HEK293 (cell line): Measurements from ENCODE around the gene LGALS4.

Experiments used
- FEZF1 ChIP-seq: fragments of 450-650 bp; formaldehyde crosslinking; IDR thresholded peaks from 2 replicates; pipeline ENCODE4 v1.5.1; 2016; ENCODE audit warnings: missing biosample characterization, missing genetic modification characterization
- GLI4 ChIP-seq: fragments of 450-650 bp; formaldehyde crosslinking; IDR thresholded peaks from 2 replicates; pipeline ENCODE4 v1.5.1; 2016; ENCODE audit warnings: missing biosample characterization, missing genetic modification characterization
- HOXA7 ChIP-seq: sonication (generic); formaldehyde crosslinking; IDR thresholded peaks from 2 replicates; pipeline ENCODE4 v1.8.1; 2022; ENCODE audit warnings: missing genetic modification reagents, borderline replicate concordance
- HOXC10 ChIP-seq: sonication (generic); formaldehyde crosslinking; IDR thresholded peaks from 2 replicates; pipeline ENCODE4 v1.8.1; 2023; ENCODE audit warnings: mild to moderate bottlenecking, missing genetic modification reagents
- MZF1 ChIP-seq: fragments of 450-650 bp; formaldehyde crosslinking; IDR thresholded peaks from 2 replicates; pipeline ENCODE4 v1.5.1; 2017; ENCODE audit warnings: missing biosample characterization, missing genetic modification characterization, borderline replicate concordance
- YY2 ChIP-seq: fragments of 450-650 bp; formaldehyde crosslinking; IDR thresholded peaks from 2 replicates; pipeline ENCODE4 v1.5.1; 2016; ENCODE audit warnings: missing biosample characterization, missing genetic modification characterization
- ZBTB49 ChIP-seq: fragments of 450-650 bp; formaldehyde crosslinking; IDR thresholded peaks from 2 replicates; pipeline ENCODE4 v1.5.1; 2016; ENCODE audit warnings: missing biosample characterization, missing genetic modification characterization, low read depth
- ZFP3 ChIP-seq: fragments of 450-650 bp; formaldehyde crosslinking; IDR thresholded peaks from 2 replicates; pipeline ENCODE4 v1.5.1; 2016; ENCODE audit warnings: low read depth, missing biosample characterization, missing genetic modification characterization
- ZFP41 ChIP-seq: fragments of 450-650 bp; formaldehyde crosslinking; IDR thresholded peaks from 2 replicates; pipeline ENCODE4 v1.5.1; 2016; ENCODE audit warnings: missing biosample characterization, missing genetic modification characterization, borderline replicate concordance
- ZFP69B ChIP-seq: fragments of 450-650 bp; formaldehyde crosslinking; IDR thresholded peaks from 2 replicates; pipeline ENCODE4 v1.5.1; 2016; ENCODE audit warnings: missing biosample characterization, missing genetic modification characterization
- ZNF10 ChIP-seq: fragments of 450-650 bp; formaldehyde crosslinking; IDR thresholded peaks from 2 replicates; pipeline ENCODE4 v1.5.1; 2017; ENCODE audit warnings: missing biosample characterization, missing genetic modification characterization
- ZNF112 ChIP-seq: fragments of 450-650 bp; formaldehyde crosslinking; IDR thresholded peaks from 2 replicates; pipeline ENCODE4 v1.5.0; 2017; ENCODE audit warnings: missing biosample characterization, missing genetic modification characterization
- ZNF114 ChIP-seq: fragments of 450-650 bp; formaldehyde crosslinking; IDR thresholded peaks from 2 replicates; pipeline ENCODE4 v1.5.0; 2017; ENCODE audit warnings: missing biosample characterization, missing genetic modification characterization
- ZNF140 ChIP-seq: fragments of 450-650 bp; formaldehyde crosslinking; IDR thresholded peaks from 2 replicates; pipeline ENCODE4 v1.5.1; 2016; ENCODE audit warnings: missing biosample characterization, missing genetic modification characterization
- ZNF155 ChIP-seq: fragments of 450-650 bp; formaldehyde crosslinking; IDR thresholded peaks from 2 replicates; pipeline ENCODE4 v1.5.1; 2016; ENCODE audit warnings: missing biosample characterization, missing genetic modification characterization
- ZNF174 ChIP-seq: fragments of 450-650 bp; formaldehyde crosslinking; IDR thresholded peaks from 2 replicates; pipeline ENCODE4 v1.5.0; 2017; ENCODE audit warnings: missing biosample characterization, mild to moderate bottlenecking, missing genetic modification characterization
- ZNF2 ChIP-seq: fragments of 450-650 bp; formaldehyde crosslinking; IDR thresholded peaks from 2 replicates; pipeline ENCODE4 v1.5.1; 2016; ENCODE audit warnings: missing biosample characterization, missing genetic modification characterization
- ZNF239 ChIP-seq: fragments of 450-650 bp; formaldehyde crosslinking; IDR thresholded peaks from 2 replicates; pipeline ENCODE4 v1.5.1; 2016; ENCODE audit warnings: missing biosample characterization, missing genetic modification characterization
- ZNF24 ChIP-seq: fragments of 450-650 bp; formaldehyde crosslinking; IDR thresholded peaks from 2 replicates; pipeline ENCODE4 v1.5.1; 2016; ENCODE audit warnings: missing biosample characterization, missing genetic modification characterization
- ZNF394 ChIP-seq: fragments of 450-650 bp; formaldehyde crosslinking; IDR thresholded peaks from 2 replicates; pipeline ENCODE4 v1.5.1; 2016; ENCODE audit warnings: missing biosample characterization, missing genetic modification characterization, mild to moderate bottlenecking, moderate library complexity, borderline replicate concordance
- ZNF416 ChIP-seq: fragments of 450-650 bp; formaldehyde crosslinking; IDR thresholded peaks from 2 replicates; pipeline ENCODE4 v1.5.1; 2016; ENCODE audit warnings: missing biosample characterization, missing genetic modification characterization
- ZNF426 ChIP-seq: fragments of 450-650 bp; formaldehyde crosslinking; IDR thresholded peaks from 2 replicates; pipeline ENCODE4 v1.5.1; 2017; ENCODE audit warnings: missing biosample characterization, missing genetic modification characterization, mild to moderate bottlenecking, inconsistent platforms, moderate library complexity
- ZNF488 ChIP-seq: fragments of 450-650 bp; formaldehyde crosslinking; IDR thresholded peaks from 2 replicates; pipeline ENCODE4 v1.5.1; 2016; ENCODE audit warnings: missing biosample characterization, missing genetic modification characterization
- ZNF518A ChIP-seq: fragments of 450-650 bp; formaldehyde crosslinking; conservative IDR thresholded peaks from 2 replicates; pipeline ENCODE4 v1.5.1; 2016; ENCODE audit warnings: low read depth, missing biosample characterization, missing genetic modification characterization
- ZNF548 ChIP-seq: fragments of 450-650 bp; formaldehyde crosslinking; IDR thresholded peaks from 2 replicates; pipeline ENCODE4 v1.5.1; 2016; ENCODE audit warnings: missing biosample characterization, missing genetic modification characterization
- ZNF600 ChIP-seq: fragments of 450-650 bp; formaldehyde crosslinking; IDR thresholded peaks from 2 replicates; pipeline ENCODE4 v1.5.1; 2016; ENCODE audit warnings: missing biosample characterization, missing genetic modification characterization
- ZNF624 ChIP-seq: fragments of 450-650 bp; formaldehyde crosslinking; IDR thresholded peaks from 2 replicates; pipeline ENCODE4 v1.5.1; 2017; ENCODE audit warnings: missing biosample characterization, missing genetic modification characterization
- ZNF660 ChIP-seq: fragments of 450-650 bp; IDR thresholded peaks from 2 replicates; pipeline ENCODE4 v1.5.1; 2018; ENCODE audit warnings: missing biosample characterization, mild to moderate bottlenecking, missing genetic modification characterization
- ZNF776 ChIP-seq: fragments of 450-650 bp; formaldehyde crosslinking; IDR thresholded peaks from 2 replicates; pipeline ENCODE4 v1.5.0; 2017; ENCODE audit warnings: missing biosample characterization, missing genetic modification characterization, borderline replicate concordance
- ZNF792 ChIP-seq: fragments of 450-650 bp; formaldehyde crosslinking; IDR thresholded peaks from 2 replicates; pipeline ENCODE4 v1.5.1; 2016; ENCODE audit warnings: missing biosample characterization, missing genetic modification characterization
- ZSCAN30 ChIP-seq: fragments of 450-650 bp; IDR thresholded peaks from 2 replicates; pipeline ENCODE4 v1.5.1; 2018; ENCODE audit warnings: missing biosample characterization, mild to moderate bottlenecking, missing genetic modification characterization, moderate library complexity
- TF ChIP-seq, protein P1 (sequence below): fragments of 450-650 bp; formaldehyde crosslinking; IDR thresholded peaks from 2 replicates; pipeline ENCODE4 v1.5.1; 2016; ENCODE audit warnings: missing biosample characterization, missing genetic modification characterization

LGALS4 gene

GRCh38 chr19:38852231-38853044 lies 39.7 kb upstream of the LGALS4 start (continued):
- TF ChIP-seq ZNF488 (no peak), ZNF518A (tag by site-specific recombination) (no peak), ZFP69B (tag by site-specific recombination) (no peak), HOXA7 (CRISPR knock-in tag) (no peak), ZNF239 (no peak), MZF1 (tag by site-specific recombination) (no peak), ZNF792 (no peak), ZNF426 (tag by site-specific recombination) (no peak), GLI4 (tag by site-specific recombination) (no peak), ZBTB49 (tag by site-specific recombination) (no peak), ZNF10 (tag by site-specific recombination) (no peak), ZNF2 (no peak), ZSCAN30 (no peak), ZFP41 (tag by site-specific recombination) (no peak), ZNF174 (tag by site-specific recombination) (no peak), HOXC10 (CRISPR knock-in tag) (no peak), ZNF416 (tag by site-specific recombination) (no peak), ZNF624 (no peak), ZNF114 (no peak), ZNF548 (no peak), ZNF140 (tag by site-specific recombination) (no peak), ZNF155 (tag by site-specific recombination) (no peak), ZNF24 (tag by site-specific recombination) (no peak), ZFP3 (no peak), YY2 (tag by site-specific recombination) (no peak), ZNF660 (tag by site-specific recombination) (no peak), ZNF394 (tag by site-specific recombination) (no peak), ZNF112 (tag by site-specific recombination) (no peak), ZNF600 (tag by site-specific recombination) (peak; percentile 95), FEZF1 (tag by site-specific recombination) (peak; percentile 15), ZNF776 (tag by site-specific recombination) (no peak)
- TF ChIP-seq, protein P1, sequence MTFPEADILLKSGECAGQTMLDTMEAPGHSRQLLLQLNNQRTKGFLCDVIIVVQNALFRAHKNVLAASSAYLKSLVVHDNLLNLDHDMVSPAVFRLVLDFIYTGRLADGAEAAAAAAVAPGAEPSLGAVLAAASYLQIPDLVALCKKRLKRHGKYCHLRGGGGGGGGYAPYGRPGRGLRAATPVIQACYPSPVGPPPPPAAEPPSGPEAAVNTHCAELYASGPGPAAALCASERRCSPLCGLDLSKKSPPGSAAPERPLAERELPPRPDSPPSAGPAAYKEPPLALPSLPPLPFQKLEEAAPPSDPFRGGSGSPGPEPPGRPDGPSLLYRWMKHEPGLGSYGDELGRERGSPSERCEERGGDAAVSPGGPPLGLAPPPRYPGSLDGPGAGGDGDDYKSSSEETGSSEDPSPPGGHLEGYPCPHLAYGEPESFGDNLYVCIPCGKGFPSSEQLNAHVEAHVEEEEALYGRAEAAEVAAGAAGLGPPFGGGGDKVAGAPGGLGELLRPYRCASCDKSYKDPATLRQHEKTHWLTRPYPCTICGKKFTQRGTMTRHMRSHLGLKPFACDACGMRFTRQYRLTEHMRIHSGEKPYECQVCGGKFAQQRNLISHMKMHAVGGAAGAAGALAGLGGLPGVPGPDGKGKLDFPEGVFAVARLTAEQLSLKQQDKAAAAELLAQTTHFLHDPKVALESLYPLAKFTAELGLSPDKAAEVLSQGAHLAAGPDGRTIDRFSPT (tag by site-specific recombination), result no peak; the same call in 1 of the 2 replicates
